Stimulated activated CD4-positive, alpha-beta T cell treated with anti-CD3 and anti-CD28 coated beads, Interleukin-2, amount 100 ng/mL, for 24 hours (primary cell): ENCODE results near the gene EFCAB12.
"Not testable (repeated sequence)": the region's sequence is repeated elsewhere in the genome, so short reads cannot be mapped to it uniquely, and the experiment has no call there.

Experiments used
- DNase-seq, 2 donors: peaks; one replicate each; pipeline ENCODE4 v3.0.0-alpha.2; 2020

Gene EFCAB12

GRCh38 chr3:129418041-129418973 is 10.1 kb downstream of the EFCAB12 start:
- no peak for DNase-seq

- no peak for DNase-seq
Observed at GRCh38 chr3:129417326-129417725, 11.1 kb downstream of the EFCAB12 start.

DNA sequence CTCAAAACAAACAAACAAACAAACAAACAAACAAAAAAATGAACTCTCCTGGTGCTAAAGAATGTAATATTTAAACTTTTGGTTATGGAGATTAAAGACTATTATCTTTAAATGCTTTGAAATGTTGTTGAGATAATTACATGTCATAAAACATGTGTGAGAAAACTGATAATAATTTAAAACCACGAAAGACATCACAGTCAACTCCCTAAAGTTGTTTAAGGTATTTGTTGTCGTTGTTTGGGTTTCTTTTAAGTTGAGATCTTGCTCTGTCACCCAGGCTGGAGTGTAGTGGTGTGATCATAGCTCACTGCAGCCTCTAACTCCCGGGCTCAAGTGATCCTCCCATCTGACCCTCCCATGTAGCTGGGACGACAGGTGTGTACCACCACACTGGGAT is 12.0 kb downstream of the EFCAB12 start:
- DNase-seq, result no peak

- DNase-seq, result no peak
Observed at GRCh38 chr3:129415830-129416229, 12.6 kb downstream of the EFCAB12 start.

- DNase-seq, result no peak
Observed at GRCh38 chr3:129415378-129415777, 13.1 kb downstream of the EFCAB12 start.

DNA sequence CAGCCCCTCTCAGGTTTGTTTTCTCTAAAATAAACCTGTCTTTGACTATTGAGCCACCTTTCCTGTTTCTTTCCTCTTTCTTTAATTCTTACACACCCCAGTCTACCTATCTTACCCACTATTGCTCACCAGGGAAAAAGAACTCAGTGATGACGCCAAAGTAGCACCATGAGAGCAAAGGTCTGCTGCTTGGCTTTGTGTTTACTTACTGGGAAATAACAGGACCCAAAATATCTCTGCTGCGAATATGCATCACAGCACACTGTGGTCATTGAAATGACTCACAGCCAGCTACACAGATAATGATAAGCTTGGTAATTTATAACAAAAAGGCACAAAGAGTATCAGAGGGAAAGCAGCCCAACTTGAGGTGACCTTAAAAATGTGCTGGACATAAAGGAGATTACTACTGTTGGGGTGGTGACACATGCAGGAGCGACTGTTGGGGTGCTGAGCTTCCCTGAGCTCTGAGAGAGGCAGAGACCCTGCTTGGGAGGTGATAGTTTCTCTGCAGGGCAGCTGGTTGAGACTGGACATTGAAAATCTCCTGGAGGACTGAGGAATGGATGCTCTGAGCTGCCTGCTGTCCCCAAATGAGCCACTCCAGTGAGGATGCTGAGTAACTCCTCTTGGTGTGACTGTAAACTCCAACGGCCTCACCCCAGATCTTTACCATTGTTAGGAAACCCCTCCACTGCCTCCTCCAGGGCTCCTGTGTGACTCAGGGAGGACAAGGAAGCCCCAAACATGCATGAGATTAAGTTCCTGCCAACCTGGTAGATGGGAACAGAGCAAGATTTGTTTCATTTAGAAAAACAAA is 14.5 kb downstream of the EFCAB12 start:
- no peak for DNase-seq

DNA sequence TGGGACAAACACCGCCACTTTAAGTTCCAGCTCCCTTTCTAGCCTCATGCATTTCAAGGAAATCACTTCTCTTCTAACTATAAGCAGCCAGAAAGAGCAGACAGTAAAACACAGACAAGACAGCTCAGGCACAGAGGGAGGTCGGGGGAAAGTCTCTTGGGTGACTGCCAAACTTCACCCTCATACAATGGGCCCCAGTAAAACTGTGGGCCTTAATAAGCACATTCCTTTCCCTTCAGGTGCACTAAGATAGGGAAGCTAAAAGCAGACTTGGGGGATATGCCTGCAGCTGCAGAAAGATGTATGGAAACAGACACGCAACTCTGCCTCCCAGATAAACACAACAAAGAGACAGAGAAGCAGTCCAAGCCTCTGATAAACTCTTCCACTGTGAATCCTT is 15.2 kb downstream of the EFCAB12 start:
- not testable (repeated sequence) for DNase-seq

- DNase-seq, result no peak
Observed at GRCh38 chr3:129412542-129413198, 15.8 kb downstream of the EFCAB12 start.

- no peak for DNase-seq
Observed at GRCh38 chr3:129410971-129411370, 17.5 kb downstream of the EFCAB12 start.

DNA sequence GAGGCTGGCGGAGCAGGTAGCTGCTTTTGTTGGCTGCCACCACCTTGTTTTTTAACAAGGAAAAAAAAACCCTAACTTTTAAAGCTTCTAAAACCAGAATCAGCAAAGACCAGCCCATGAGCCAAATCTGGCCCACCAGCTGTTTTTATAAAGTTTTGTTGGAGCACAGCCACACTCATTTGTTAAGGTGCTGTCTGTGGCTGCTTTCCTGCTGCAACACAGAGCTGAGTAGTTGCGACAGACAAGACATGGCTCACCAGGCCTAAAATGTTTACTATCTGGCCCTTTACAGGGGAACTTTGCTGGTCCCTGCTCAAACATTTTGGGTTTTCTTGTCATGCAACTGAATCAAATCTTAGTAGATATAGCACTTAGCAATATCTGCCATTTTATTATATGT is 18.9 kb downstream of the EFCAB12 start:
- no peak for DNase-seq

GRCh38 chr3:129404610-129405009 is 23.8 kb downstream of the EFCAB12 start:
- no peak for DNase-seq

DNA sequence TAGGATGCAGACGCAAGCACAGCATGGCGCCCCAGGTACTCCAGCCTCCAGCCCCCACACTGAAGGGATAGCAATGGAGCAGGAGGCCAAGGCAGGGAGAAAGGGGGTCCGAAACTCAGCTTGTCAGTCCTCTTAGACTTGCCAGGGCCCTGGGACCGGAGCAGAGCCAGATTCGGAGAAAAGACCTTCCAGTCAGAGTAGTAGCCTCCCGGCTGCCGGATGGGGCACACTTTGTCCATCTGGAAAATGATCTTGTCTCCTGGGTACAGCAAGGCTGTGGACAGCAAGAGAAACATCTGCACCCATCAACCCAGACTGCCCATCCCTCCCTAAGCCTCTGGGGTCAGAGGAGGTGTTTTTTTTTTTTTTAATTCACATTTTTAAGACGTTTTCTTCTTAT is 24.3 kb downstream of the EFCAB12 start:
- DNase-seq, result no peak

DNA sequence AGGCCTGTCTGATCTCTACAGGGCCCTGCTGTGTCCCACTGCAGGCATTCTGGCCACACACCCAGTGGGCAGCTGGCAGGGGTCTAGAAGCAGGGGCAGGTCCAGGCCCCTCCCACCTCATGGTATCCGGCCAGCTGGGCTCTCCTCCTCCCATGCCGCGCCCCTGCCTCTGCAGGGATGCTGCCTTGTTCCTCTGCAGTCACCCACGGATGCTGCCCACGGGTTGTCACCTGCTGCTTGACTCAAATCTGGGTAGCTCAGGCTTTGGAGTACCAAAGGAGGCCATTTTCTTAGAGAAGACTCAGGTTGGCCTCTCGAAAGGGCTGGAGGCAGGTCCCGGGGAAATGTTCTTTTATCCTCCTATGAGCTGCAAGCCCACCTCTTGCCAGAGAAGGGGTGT is 25.0 kb downstream of the EFCAB12 start:
- no peak for DNase-seq

GRCh38 chr3:129402616-129403015 is 25.8 kb downstream of the EFCAB12 start:
- no peak for DNase-seq

GRCh38 chr3:129402210-129402609 is 26.2 kb downstream of the EFCAB12 start:
- DNase-seq, result no peak

GRCh38 chr3:129399895-129400357 is 28.5 kb downstream of the EFCAB12 start:
- no peak for DNase-seq

DNA sequence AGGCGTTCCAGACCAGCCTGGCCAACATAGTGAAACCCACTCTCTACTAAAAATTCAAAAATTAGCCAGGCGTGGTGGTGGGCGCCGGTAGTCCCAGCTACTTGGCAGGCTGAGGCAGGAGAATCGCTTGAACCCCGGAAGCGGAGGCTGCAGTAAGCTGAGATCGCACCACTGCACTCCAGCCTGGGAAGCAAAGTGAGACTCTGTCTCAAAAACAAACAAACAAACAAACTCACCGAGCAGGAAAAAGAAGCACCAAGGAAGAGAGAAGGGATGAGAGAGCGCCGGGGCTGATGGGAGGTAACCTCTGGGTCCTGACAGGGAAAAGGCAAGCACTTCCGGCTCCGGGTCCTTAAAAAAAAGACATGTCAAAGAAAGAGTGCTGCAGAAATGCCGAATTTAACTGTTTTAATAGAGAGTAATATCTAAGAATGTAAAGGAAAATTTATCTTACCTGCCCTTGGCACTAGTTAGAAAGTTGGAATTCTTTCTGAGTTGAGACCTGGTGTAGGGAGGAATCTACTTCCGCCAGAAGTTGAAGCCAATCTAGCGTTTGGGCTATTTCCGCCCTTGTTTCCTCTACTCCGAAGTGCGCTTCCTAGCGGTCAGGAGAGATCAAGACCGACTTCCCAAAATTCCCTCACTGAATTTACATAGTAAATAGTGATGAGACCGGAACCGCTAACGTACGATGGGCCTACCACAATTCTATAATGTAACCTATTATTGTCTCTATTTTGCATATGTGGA is 29.1 kb downstream of the EFCAB12 start:
- DNase-seq, result peak; percentile 64 to 76

- peak; percentile 24 to 27 for DNase-seq
Observed at GRCh38 chr3:129398803-129399144, 29.7 kb downstream of the EFCAB12 start.

GRCh38 chr3:129393760-129394564 is 34.5 kb downstream of the EFCAB12 start:
- not testable (repeated sequence) for DNase-seq

- DNase-seq, result no peak
Observed at GRCh38 chr3:129393271-129393670, 35.2 kb downstream of the EFCAB12 start.

DNA sequence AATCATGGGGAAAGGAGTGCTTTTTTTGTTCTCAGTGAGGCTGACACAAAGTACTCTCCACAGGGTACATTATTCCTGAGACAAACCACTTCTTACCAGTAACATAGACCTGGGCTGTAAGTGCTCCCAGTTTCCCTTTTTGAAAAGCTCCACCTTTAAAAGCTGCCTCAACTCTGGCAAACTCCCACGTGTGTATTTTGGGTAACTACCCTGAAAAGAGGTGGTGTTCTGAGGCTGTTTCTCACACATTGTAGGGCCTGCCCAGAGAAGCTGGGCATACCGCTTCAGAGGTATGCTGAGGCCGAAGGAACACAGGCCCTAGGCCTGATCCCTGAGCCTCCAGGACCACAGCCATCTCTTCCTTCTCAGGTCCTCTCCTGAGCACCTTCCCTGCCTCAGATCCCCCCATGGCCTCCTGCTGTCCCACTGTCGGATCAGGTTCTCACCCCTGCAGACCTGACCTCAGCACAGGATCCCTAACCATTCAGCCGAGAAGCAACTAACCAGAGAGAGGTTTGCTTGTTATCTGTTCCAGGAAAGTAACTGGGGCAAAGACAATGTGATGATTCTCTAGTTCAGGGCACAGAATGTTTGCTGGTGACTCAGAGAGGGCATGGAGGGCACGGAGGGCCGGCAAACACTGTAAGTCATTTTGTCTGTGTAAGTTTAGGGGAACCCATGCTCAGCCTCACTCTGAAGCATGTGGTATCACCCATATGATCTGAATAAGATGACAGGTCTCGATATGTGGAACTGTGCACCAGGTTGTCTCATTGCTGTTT is 36.1 kb downstream of the EFCAB12 start:
- DNase-seq, result not testable (repeated sequence)
